ENCODE data around the gene UBE2J2. TPM values are rescaled to one million over a fixed set of nuclear protein-coding genes. Genes with fewer than 3 reads are reported as not detected.
A peak's percentile ranks its signal among the peaks of the same experiment; 100 is the strongest.

The UBE2J2 gene
- total and polyA plus RNA-seq, 2 of the 8 experiments (the other 6 are each of a cell fraction or from before 2014, with no cell fraction given) = 33.6 to 67.9 TPM

GRCh38 chr1:1313500-1314236, 40.0 kb upstream of the UBE2J2 start:
- peaks cover 8 to 23% of the 10 kb centered on the region in 2 experiments for H4K20me1 ChIP-seq (replicated peaks in 1 of 2; ENCODE audit: control insufficient read depth in 1 of 2, insufficient read depth in 2 of 2, low read length in 2 of 2)

More at GRCh38 chr1:1313500-1314236, 40.0 kb upstream of the UBE2J2 start:
- Histone ChIP-seq H2BK12ac (ENCODE audit: low read depth, low read length) (no peak overlapping the region), H2BK15ac (ENCODE audit: low read length) (no peak overlapping the region), H3K18ac (ENCODE audit: extremely low read depth, low read length) (no peak overlapping the region), H3K4me3 (ENCODE audit: extremely low read depth in 1 of 4, insufficient read depth in 2 of 4, low read depth in 3 of 4, low read length in 4 of 4) (no peak overlapping the region), H2AFZ (ENCODE audit: low read length) (no peak overlapping the region), H2AK5ac (ENCODE audit: low read depth, low read length) (no peak overlapping the region), H3K9me3 (ENCODE audit: insufficient read depth in 2 of 2, low read depth in 1 of 2, low read length in 1 of 2) (no peaks in the 10 kb centered on the region), H2BK5ac (ENCODE audit: low read depth, low read length) (no peak overlapping the region), H3K79me2 (ENCODE audit: control insufficient read depth in 1 of 2, insufficient read depth in 2 of 2, low read length in 2 of 2) (peaks cover 0 to 4% of the 10 kb centered on the region in 2 experiments; a peak in 1 of 4 replicates), H2BK120ac (replicated peaks; ENCODE audit: low read depth, low read length) (no peak overlapping the region), H3K56ac (replicated peaks; ENCODE audit: insufficient read length, low read depth, low read length) (no peak overlapping the region), H2BK20ac (ENCODE audit: low read length) (no peak overlapping the region), H3K4ac (replicated peaks; ENCODE audit: insufficient read length, low read depth, low read length) (no peak overlapping the region), H3K36me3 (ENCODE audit: control insufficient read depth in 2 of 4, insufficient read depth in 4 of 4, low read length in 3 of 4) (peaks cover 17 to 44% (median 37%) of the 10 kb centered on the region in 4 experiments), H4K91ac (replicated peaks; ENCODE audit: insufficient read length, low read length) (no peak overlapping the region), H3K79me1 (ENCODE audit: low read depth, low read length) (peaks cover 4% of the 10 kb centered on the region; the same call in 1 of the 2 replicates), H4K5ac (ENCODE audit: insufficient read length, low read depth, low read length) (no peak overlapping the region), H3K4me2 (ENCODE audit: insufficient read depth in 1 of 2, low read depth in 2 of 2, low read length in 2 of 2) (no peak overlapping the region), H3K27me3 (replicated peaks in 1 of 4; ENCODE audit: control insufficient read depth in 3 of 4, extremely low read depth in 1 of 4, insufficient read depth in 3 of 4, low read length in 3 of 4) (no peaks in the 10 kb centered on the region), H3K9ac (replicated peaks in 1 of 4; ENCODE audit: extremely low read depth in 1 of 4, low read depth in 3 of 4, low read length in 3 of 4) (no peak overlapping the region), H3K14ac (ENCODE audit: insufficient read length) (no peak overlapping the region), H3K4me1 (replicated peaks in 1 of 4; ENCODE audit: control insufficient read depth in 3 of 4, insufficient read depth in 4 of 4, low read length in 3 of 4) (peaks cover 0 to 23% (median 12%) of the 10 kb centered on the region in 4 experiments; a peak in 6 of 7 replicates), H4K8ac (ENCODE audit: extremely low read depth, insufficient read depth, low read length) (peak overlapping the region; percentile 68; the same call in 1 of the 2 replicates), H3K23me2 (ENCODE audit: low read depth, low read length) (peaks cover 9% of the 10 kb centered on the region; the same call in 1 of the 2 replicates), H3K23ac (ENCODE audit: insufficient read length) (no peak overlapping the region), H3K27ac (ENCODE audit: low read depth, low read length) (no peak overlapping the region)
- no peak for DNase-seq (ENCODE audit: low read depth in 1 of 2, low spot score in 2 of 2)
- no peak for FAIRE-seq
- 90% methylated on average over 37 of the region's 37 CpGs; no CpG with 5 or more reads in 1 of the 2 experiments for WGBS, 2 experiments (ENCODE audit: extremely low coverage in 1 of 2, insufficient coverage in 1 of 2, insufficient read length in 1 of 2, insufficient replicate concordance in 2 of 2, low coverage in 1 of 2, low lambda C conversion rate in 2 of 2, missing lambda C conversion rate in 1 of 2)
- CTCF ChIA-PET (ENCODE audit: partially characterized antibody) = interaction anchor here (0.8 to 2.8 kb wide), 6 partner anchors 13 to 128 kb away, joined by 3 to 9 read pairs (median 4); no protein-coding TSS in a partner anchor
- TF ChIP-seq POLR2A (IDR thresholded peaks at IDR 0.05; ENCODE audit: control extremely low read depth in 1 of 2, low read depth in 2 of 2, low read length in 2 of 2) (0 out of 3 replicates have a peak, but pooled peaks of 1 of the 2 experiments have one; percentile 3), YY1 (IDR thresholded peaks at IDR 0.05; ENCODE audit: low read depth, low read length) (no peak)
- POLR2A ChIA-PET (ENCODE audit: partially characterized antibody) = interaction anchor here (0.7 to 10.1 kb wide), 11 partner anchors 9 to 79 kb away, joined by 3 to 134 read pairs (median 6); partner anchors contain the start of genes AURKAIP1, CPTP, INTS11 and TAS1R3

All from H1 (cell line).